K562 (cell line): ENCODE measurements around the gene GPR153. TPM values are rescaled to one million over a fixed set of nuclear protein-coding genes. Genes with fewer than 3 reads are reported as not detected.

Experiments used
- ARID3A ChIP-seq: IDR thresholded peaks from 2 replicates; pipeline ENCODE4 v1.6.1; 2012; ENCODE audit warnings: low read depth, low read length, improper control_type of control experiment, borderline replicate concordance
- ATF4 ChIP-seq: fragments of 450-650 bp; formaldehyde crosslinking; IDR thresholded peaks from 2 replicates; pipeline ENCODE4 v1.4.0; 2022; ENCODE audit warnings: mild to moderate bottlenecking, moderate library complexity
- BCL6 ChIP-seq: fragments of 250-450 bp; sonication (Bioruptor Pico); IDR thresholded peaks from 2 replicates; pipeline ENCODE4 v1.4.0; 2020
- CC2D1A ChIP-seq: fragments of 450-650 bp; IDR thresholded peaks from 2 replicates; pipeline ENCODE4 v1.6.1; 2017; ENCODE audit warnings: mild to moderate bottlenecking
- CEBPG ChIP-seq, 3 experiments: fragments of 200-800 bp in 1 of 3; sonication (Bioruptor generic) in 1 of 3; sonication (generic) in 1 of 3; formaldehyde crosslinking in 1 of 3; IDR thresholded peaks in 2 of 3; conservative IDR thresholded peaks in 1 of 3; 2 replicates each; pipeline versions ENCODE4 v1.6.1 to v1.8.0; 2016 to 2022; ENCODE audit warnings: missing compliant biosample characterization in 2 of 3, missing genetic modification characterization in 2 of 3, mild to moderate bottlenecking in 1 of 3, missing genetic modification reagents in 1 of 3
- GABPB2 ChIP-seq: fragments of 250-450 bp; sonication (Bioruptor Pico); conservative IDR thresholded peaks from 2 replicates; pipeline ENCODE4 v1.5.1; 2021; ENCODE audit warnings: mild to moderate bottlenecking
- HMG20B ChIP-seq: fragments of 250-450 bp; sonication (Bioruptor Pico); IDR thresholded peaks from 2 replicates; pipeline ENCODE4 v1.5.0; 2021; ENCODE audit warnings: mild to moderate bottlenecking
- HNRNPH1 ChIP-seq: fragments of 200-400 bp; formaldehyde crosslinking; optimal IDR thresholded peaks from 2 replicates; pipeline ENCODE3; 2017; ENCODE audit warnings: low read depth, mild to moderate bottlenecking, low read length, moderate library complexity
- IRF9 ChIP-seq: fragments of 450-650 bp; IDR thresholded peaks from 2 replicates; pipeline ENCODE4 v1.6.1; 2016; ENCODE audit warnings: missing biosample characterization, missing genetic modification characterization
- KAT2B ChIP-seq: IDR thresholded peaks from one replicate; pipeline ENCODE4 v1.6.1; 2012; ENCODE audit warnings: low read depth, mild to moderate bottlenecking, control low read depth, inconsistent platforms, low read length, moderate library complexity
- LCOR ChIP-seq: sonication (generic); formaldehyde crosslinking; IDR thresholded peaks from 2 replicates; pipeline ENCODE4 v1.8.0; 2022; ENCODE audit warnings: mild to moderate bottlenecking, missing genetic modification reagents
- MBD2 ChIP-seq: sonication (generic); IDR thresholded peaks from 2 replicates; pipeline ENCODE4 v1.6.1; 2016; ENCODE audit warnings: low read depth, borderline replicate concordance
- PHF8 ChIP-seq: fragments of 200-600 bp; sonication (generic); IDR thresholded peaks from 2 replicates; pipeline ENCODE4 v1.6.1; 2012; ENCODE audit warnings: mixed run types, mild to moderate bottlenecking, inconsistent platforms, low read length, moderate library complexity, borderline replicate concordance
- RBFOX2 ChIP-seq: fragments of 200-400 bp; formaldehyde crosslinking; IDR thresholded peaks from 2 replicates; pipeline ENCODE4 v1.6.1; 2017; ENCODE audit warnings: low read depth, mild to moderate bottlenecking, low read length, moderate library complexity
- RBM25 ChIP-seq: fragments of 200-400 bp; formaldehyde crosslinking; IDR thresholded peaks from 2 replicates; pipeline ENCODE4 v1.6.1; 2018; ENCODE audit warnings: low read length, low read depth, moderate library complexity; ENCODE audit not compliant: severe bottlenecking
- SFPQ ChIP-seq: fragments of 200-400 bp; formaldehyde crosslinking; IDR thresholded peaks from 2 replicates; pipeline ENCODE4 v1.6.1; 2017; ENCODE audit warnings: mild to moderate bottlenecking, low read depth, low read length, moderate library complexity
- SRSF3 ChIP-seq: fragments of 200-400 bp; formaldehyde crosslinking; IDR thresholded peaks from 2 replicates; pipeline ENCODE4 v1.6.1; 2016; ENCODE audit warnings: mild to moderate bottlenecking, low read length, moderate library complexity; ENCODE audit not compliant: insufficient read depth
- TRIM28 ChIP-seq: fragments of 450-650 bp; IDR thresholded peaks from 2 replicates; pipeline ENCODE4 v1.6.1; 2017
- ZBTB17 ChIP-seq: fragments of 450-650 bp; formaldehyde crosslinking; IDR thresholded peaks from 2 replicates; pipeline ENCODE4 v1.4.0; 2020; ENCODE audit warnings: mild to moderate bottlenecking
- ZNF134 ChIP-seq: fragments of 250-450 bp; sonication (Bioruptor Pico); conservative IDR thresholded peaks from 2 replicates; pipeline ENCODE4 v1.4.0; 2020
- ZNF197 ChIP-seq: fragments of 200-800 bp; sonication (Bioruptor generic); IDR thresholded peaks from 2 replicates; pipeline ENCODE4 v1.6.1; 2016; ENCODE audit warnings: low read depth, missing genetic modification characterization, missing compliant biosample characterization
- ZNF408 ChIP-seq: fragments of 250-450 bp; sonication (Bioruptor Pico); IDR thresholded peaks from 2 replicates; pipeline ENCODE4 v1.4.0; 2020; ENCODE audit warnings: low read depth, mild to moderate bottlenecking, moderate library complexity
- ZNF717 ChIP-seq: fragments of 250-450 bp; sonication (Bioruptor Pico); IDR thresholded peaks from 2 replicates; pipeline ENCODE4 v1.5.0; 2021
- ZZZ3 ChIP-seq: fragments of 450-650 bp; IDR thresholded peaks from 2 replicates; pipeline ENCODE4 v1.6.1; 2016; ENCODE audit warnings: antibody characterized with exemption, mild to moderate bottlenecking, moderate library complexity
- polyA plus RNA-seq, 8 experiments: library from polyadenylated mRNA; depleted of rRNA in 4 of 8; stranded (reverse) in 5 of 8; unstranded in 3 of 8; fragments of >200 nt; fragmentation: Nextera tagmentation in 2 of 8; fragmentation: Illumina TruSeq in 1 of 8; extraction: Ambion mirVana in 2 of 8; extraction: Trizol in 1 of 8; gene quantifications; 2 replicates each; pipeline versions ENCODE4 v1.2.1 to v1.2.3, GENCODE V29; 2011 to 2014; ENCODE audit warnings: inconsistent platforms in 1 of 8, missing spikeins in 1 of 8
- total RNA-seq, 7 experiments: library from RNA; depleted of rRNA in 6 of 7; stranded (reverse); fragments of >200 nt in 6 of 7; fragmentation: Illumina TruSeq in 2 of 7; extraction: Trizol in 2 of 7; gene quantifications; 2 replicates each; pipeline versions ENCODE4 v1.2.1 to v1.2.3, GENCODE V29; 2011 to 2021; ENCODE audit warnings: low replicate concordance in 1 of 7

The GPR153 gene
- total and polyA plus RNA-seq, 9 of the 15 experiments (the other 6 are each of a cell fraction or from before 2014, with no cell fraction given) = 0.01 to 1.5 (median 0.51) TPM

- 0 out of 2 replicates have a peak, but pooled peaks have one; percentile 39 for TF ChIP-seq LCOR (CRISPR knock-in tag)
- TF ChIP-seq RBFOX2 = peak; percentile 85
- TF ChIP-seq IRF9 (tag) = no peak
- no peak for TF ChIP-seq CC2D1A
- TF ChIP-seq PHF8 = peak; percentile 73; the same call in 1 of the 2 replicates
- TF ChIP-seq RBM25 = no peak
- TF ChIP-seq TRIM28 = no peak
- TF ChIP-seq ZNF408 (CRISPR knock-in tag) = no peak
- no peak for TF ChIP-seq MBD2
- TF ChIP-seq ZZZ3 = no peak
- no peak for TF ChIP-seq HNRNPH1
- TF ChIP-seq HMG20B (CRISPR knock-in tag) = no peak
- no peak for TF ChIP-seq BCL6 (CRISPR knock-in tag)
- no peak for TF ChIP-seq ZBTB17 (CRISPR knock-in tag)
- TF ChIP-seq KAT2B = no peak
- TF ChIP-seq SRSF3 = no peak
- TF ChIP-seq CEBPG (CRISPR knock-in tag; IDR thresholded peaks at IDR 0.05) = no peak
- no peak for TF ChIP-seq CEBPG (tag; conservative IDR thresholded peaks at IDR 0.05 in 1 of 2, IDR thresholded peaks at IDR 0.05 in 1 of 2)
- no peak for TF ChIP-seq ZNF134 (CRISPR knock-in tag)
- no peak for TF ChIP-seq ZNF717 (CRISPR knock-in tag)
- TF ChIP-seq GABPB2 (CRISPR knock-in tag) = no peak
- no peak for TF ChIP-seq ATF4 (CRISPR knock-in tag)
- no peak for TF ChIP-seq ARID3A
- no peak for TF ChIP-seq ZNF197
- no peak for TF ChIP-seq SFPQ
These were observed 54.9 kb downstream of the GPR153 start, which contains the start of gene RNF207 (continued) for GRCh38 chr1:6205849-6206519.
